ENCODE measurements around the gene NRIP2. TPM values are rescaled to one million over a fixed set of nuclear protein-coding genes. Genes with fewer than 3 reads are reported as not detected.

The NRIP2 gene
- total and polyA plus RNA-seq, 2 donors (not counting 1 experiment from before 2014, with no cell fraction given), result 0.08 to 0.17 TPM

- Histone ChIP-seq H3K4me2 (ENCODE audit: extremely low read depth, insufficient read depth, low read length) (no peak overlapping the region), H3K9ac (ENCODE audit: insufficient read depth, low read length) (no peak overlapping the region), H3K79me2 (ENCODE audit: control insufficient read depth, insufficient read depth, low read length) (no peaks in the 10 kb centered on the region), H3K4me3 (replicated peaks in 1 of 4; ENCODE audit: control extremely low read depth in 1 of 4, insufficient read depth in 1 of 4, low read depth in 3 of 4, low read length in 4 of 4) (no peak overlapping the region), H3K4me1 (ENCODE audit: control insufficient read depth, extremely low read depth, insufficient read depth, low read length) (no peaks in the 10 kb centered on the region), H2AFZ (ENCODE audit: low read length) (no peak overlapping the region), H3K36me3 (ENCODE audit: control insufficient read depth, insufficient read depth, low read length) (peaks cover 5% of the 10 kb centered on the region), H3K27me3 (ENCODE audit: control insufficient read depth, insufficient read depth, low read length) (no peaks in the 10 kb centered on the region), H3K27ac (ENCODE audit: insufficient read depth, low read length) (no peak overlapping the region), H3K9me3 (ENCODE audit: control insufficient read depth, insufficient read depth, low read depth, low read length) (no peaks in the 10 kb centered on the region), H4K20me1 (ENCODE audit: control insufficient read depth, extremely low read depth, insufficient read depth, low read length) (no peaks in the 10 kb centered on the region)
- DNase-seq (ENCODE audit: low read depth in 2 of 2), result peak in 1 of 2 donors; percentile 70
- TF ChIP-seq CTCF (conservative IDR thresholded peaks at IDR 0.05 in 1 of 2, IDR thresholded peaks at IDR 0.05 in 1 of 2; ENCODE audit: low read depth in 1 of 2, low read length in 2 of 2) (no peak), EZH2 (IDR thresholded peaks at IDR 0.05; ENCODE audit: low read length, missing control alignments) (no peak)
Observed at GRCh38 chr12:2824541-2824940, 10.3 kb downstream of the NRIP2 start.

GRCh38 chr12:2823483-2823882 is 11.4 kb downstream of the NRIP2 start:
- Histone ChIP-seq H3K4me3 (replicated peaks in 1 of 4; ENCODE audit: control extremely low read depth in 1 of 4, insufficient read depth in 1 of 4, low read depth in 3 of 4, low read length in 4 of 4) (no peak overlapping the region), H4K20me1 (ENCODE audit: control insufficient read depth, extremely low read depth, insufficient read depth, low read length) (no peaks in the 10 kb centered on the region), H3K36me3 (ENCODE audit: control insufficient read depth, insufficient read depth, low read length) (peaks cover 5% of the 10 kb centered on the region), H3K79me2 (ENCODE audit: control insufficient read depth, insufficient read depth, low read length) (no peaks in the 10 kb centered on the region), H3K27ac (ENCODE audit: insufficient read depth, low read length) (no peak overlapping the region), H3K9ac (ENCODE audit: insufficient read depth, low read length) (no peak overlapping the region), H3K4me2 (ENCODE audit: extremely low read depth, insufficient read depth, low read length) (no peak overlapping the region), H3K27me3 (ENCODE audit: control insufficient read depth, insufficient read depth, low read length) (no peaks in the 10 kb centered on the region), H3K4me1 (ENCODE audit: control insufficient read depth, extremely low read depth, insufficient read depth, low read length) (no peaks in the 10 kb centered on the region), H3K9me3 (ENCODE audit: control insufficient read depth, insufficient read depth, low read depth, low read length) (no peaks in the 10 kb centered on the region), H2AFZ (ENCODE audit: low read length) (no peak overlapping the region)
- TF ChIP-seq EZH2 (IDR thresholded peaks at IDR 0.05; ENCODE audit: low read length, missing control alignments) (no peak), CTCF (conservative IDR thresholded peaks at IDR 0.05 in 1 of 2, IDR thresholded peaks at IDR 0.05 in 1 of 2; ENCODE audit: low read depth in 1 of 2, low read length in 2 of 2) (no peak)
- DNase-seq (ENCODE audit: low read depth in 2 of 2), result no peak

GRCh38 chr12:2820432-2820831 is 14.4 kb downstream of the NRIP2 start:
- no peak for DNase-seq (ENCODE audit: low read depth in 2 of 2)
- Histone ChIP-seq H3K27ac (ENCODE audit: insufficient read depth, low read length) (no peak overlapping the region), H3K79me2 (ENCODE audit: control insufficient read depth, insufficient read depth, low read length) (peaks cover 2% of the 10 kb centered on the region), H4K20me1 (ENCODE audit: control insufficient read depth, extremely low read depth, insufficient read depth, low read length) (no peaks in the 10 kb centered on the region), H3K27me3 (ENCODE audit: control insufficient read depth, insufficient read depth, low read length) (no peaks in the 10 kb centered on the region), H3K4me1 (ENCODE audit: control insufficient read depth, extremely low read depth, insufficient read depth, low read length) (no peaks in the 10 kb centered on the region), H3K4me2 (ENCODE audit: extremely low read depth, insufficient read depth, low read length) (no peak overlapping the region), H3K9me3 (ENCODE audit: control insufficient read depth, insufficient read depth, low read depth, low read length) (no peaks in the 10 kb centered on the region), H3K4me3 (replicated peaks in 1 of 4; ENCODE audit: control extremely low read depth in 1 of 4, insufficient read depth in 1 of 4, low read depth in 3 of 4, low read length in 4 of 4) (no peak overlapping the region), H3K36me3 (ENCODE audit: control insufficient read depth, insufficient read depth, low read length) (peaks cover 10% of the 10 kb centered on the region), H3K9ac (ENCODE audit: insufficient read depth, low read length) (no peak overlapping the region), H2AFZ (ENCODE audit: low read length) (no peak overlapping the region)
- no peak for TF ChIP-seq EZH2 (IDR thresholded peaks at IDR 0.05; ENCODE audit: low read length, missing control alignments)
- TF ChIP-seq CTCF (conservative IDR thresholded peaks at IDR 0.05 in 1 of 2, IDR thresholded peaks at IDR 0.05 in 1 of 2; ENCODE audit: low read depth in 1 of 2, low read length in 2 of 2), result no peak

All from fibroblast of lung (primary cell).